Panc1 (cell line): Measurements from ENCODE around the gene MCAM. TPM values are rescaled to one million over a fixed set of nuclear protein-coding genes. Genes with fewer than 3 reads are reported as not detected.
A peak's percentile ranks its signal among the peaks of the same experiment; 100 is the strongest.

ENCODE experiments used
- ATAC-seq: fragments of 200-7000 bp; cut with Tn5 transposase; 2 replicates; pipeline ENCODE4 v1.9.1; 2020; ENCODE audit warnings: mild to moderate bottlenecking, moderate library complexity
- BruUV-seq: library from RNA; stranded (reverse); fragments of 400-500 nt; replicated peaks from 2 replicates; lab custom pipeline; 2021; lab: Mats Ljungman, UMichigan
- CTCF ChIA-PET: fragments of 300-600 bp; sonication (Branson Sonifier 250); formaldehyde crosslinking; loops from one replicate; lab custom pipeline; 2022; ENCODE audit warnings: antibody characterized with exemption; lab: Charles Lee
- POLR2A ChIA-PET: fragments of 300-600 bp; sonication (Branson Sonifier 250); formaldehyde crosslinking; loops from one replicate; lab custom pipeline; 2022; ENCODE audit warnings: antibody characterized with exemption; lab: Charles Lee
- DNase-seq: peaks from one replicate; pipeline ENCODE4 v3.0.0-alpha.2; 2010; ENCODE audit warnings: low read depth, low spot score
- H3K27ac ChIP-seq: 2 replicates; pipeline ENCODE4 v1.5.1; 2011; ENCODE audit warnings: mild to moderate bottlenecking, low read length, inconsistent platforms
- H3K27me3 ChIP-seq: fragments of 200-500 bp; sonication (Bioruptor generic); 2 replicates; pipeline ENCODE4 v1.6.0; 2014; ENCODE audit warnings: low read length, inconsistent platforms; ENCODE audit not compliant: control insufficient read depth, insufficient read depth
- H3K36me3 ChIP-seq: fragments of 200-500 bp; sonication (Bioruptor generic); 2 replicates; pipeline ENCODE4 v1.5.1; 2014; ENCODE audit warnings: inconsistent platforms, mild to moderate bottlenecking, low read length, moderate library complexity; ENCODE audit not compliant: control insufficient read depth, insufficient read depth
- H3K4me1 ChIP-seq: 2 replicates; pipeline ENCODE4 v1.5.1; 2011; ENCODE audit warnings: inconsistent platforms, mild to moderate bottlenecking, low read length, moderate library complexity; ENCODE audit not compliant: control insufficient read depth, insufficient read depth
- H3K4me3 ChIP-seq, 2 experiments: 2 replicates each; pipeline ENCODE4 v1.5.1; 2011 to 2012; ENCODE audit warnings: low read depth in 2 of 2, low read length in 2 of 2, mild to moderate bottlenecking in 2 of 2, inconsistent platforms in 1 of 2, moderate library complexity in 1 of 2
- H3K9me3 ChIP-seq: fragments of 200-500 bp; sonication (Bioruptor generic); 2 replicates; pipeline ENCODE4 v1.5.1; 2014; ENCODE audit warnings: low read depth, mild to moderate bottlenecking, inconsistent platforms, low read length, moderate library complexity; ENCODE audit not compliant: control insufficient read depth, insufficient read depth
- CTCF ChIP-seq: fragments of 450-650 bp; IDR thresholded peaks from 2 replicates; pipeline ENCODE4 v1.5.1; 2017; ENCODE audit warnings: mild to moderate bottlenecking
- POLR2AphosphoS5 ChIP-seq: IDR thresholded peaks from 2 replicates; pipeline ENCODE4 v1.6.1; 2012; ENCODE audit warnings: mild to moderate bottlenecking, low read depth, low read length, moderate library complexity
- REST ChIP-seq, 2 experiments: IDR thresholded peaks; 2 replicates each; pipeline ENCODE4 v1.6.1; 2011 to 2012; ENCODE audit warnings: low read depth in 2 of 2, control low read depth in 1 of 2, low read length in 1 of 2, mild to moderate bottlenecking in 1 of 2, moderate library complexity in 1 of 2; ENCODE audit not compliant: insufficient read depth in 1 of 2
- SIN3A ChIP-seq: IDR thresholded peaks from 2 replicates; pipeline ENCODE4 v1.6.1; 2012; ENCODE audit warnings: low read depth, mild to moderate bottlenecking, low read length, moderate library complexity, borderline replicate concordance; ENCODE audit not compliant: insufficient read depth
- TCF7L2 ChIP-seq: IDR thresholded peaks from 2 replicates; pipeline ENCODE4 v1.6.1; 2011; ENCODE audit warnings: mild to moderate bottlenecking, low read depth, low read length, inconsistent platforms
- in situ Hi-C: cut with HindIII; loops from 2 replicates; pipeline ENCODE4 v1.10.0; 2016; ENCODE audit warnings: low sequenced_read_pairs, low pct_unique_long_range_greater_than_20kb
- intact Hi-C: fragments of 100-400 bp; cut with micrococcal nuclease; formaldehyde crosslinking; loops from one replicate; pipeline ENCODE4 v1.10.0; 2022; ENCODE audit not compliant: unreplicated experiment
- total RNA-seq: library from RNA; stranded (reverse); gene quantifications from one replicate; pipeline ENCODE4 v1.2.1, GENCODE V29; 2021; ENCODE audit not compliant: unreplicated experiment

MCAM gene
- total RNA-seq, 1 experiment from 2014 or later: 27.2 TPM

- DNase-seq (no peak), ATAC-seq (peak; percentile 62)
- ChIA-PET CTCF (interaction anchor here (0.5 to 3.5 kb wide), 12 partner anchors 17 to 1036 kb away, joined by 3 to 43 read pairs (median 4); no protein-coding TSS in a partner anchor), POLR2A (no interaction called here)
- H3K36me3 ChIP-seq: no peaks in the 10 kb centered on the region
- TF ChIP-seq CTCF (peak; percentile 100), REST (IDR thresholded peaks at IDR 0.05; ENCODE audit: insufficient read depth in 1 of 2, low read depth in 2 of 2, low read length in 1 of 2) (no peak), SIN3A (0 out of 2 replicates have a peak, but pooled peaks have one; percentile 60), POLR2AphosphoS5 (no peak), TCF7L2 (no peak)
- H3K4me3 ChIP-seq: peak overlapping the region; percentile 36 to 48
- intact Hi-C loops: loop anchor here (2.0 to 5.0 kb wide), 2 partner anchors 33 to 135 kb away; no protein-coding TSS in a partner anchor
- no peaks in the 10 kb centered on the region for H3K9me3 ChIP-seq
- in situ Hi-C loops: no loop called here
- no TSS peak for BruUV-seq
- H3K4me1 ChIP-seq: peaks cover 39% of the 10 kb centered on the region
- H3K27me3 ChIP-seq: no peaks in the 10 kb centered on the region
- peak overlapping the region; percentile 24; the same call in 1 of the 2 replicates for H3K27ac ChIP-seq
These were observed 22.8 kb upstream of the MCAM start for GRCh38 chr11:119339589-119340334.

GRCh38 chr11:119338965-119339588 is 22.1 kb upstream of the MCAM start:
- no peaks in the 10 kb centered on the region for H3K27me3 ChIP-seq
- H3K27ac ChIP-seq: no peak overlapping the region
- ChIA-PET POLR2A (no interaction called here), CTCF (interaction anchor here (0.5 to 3.5 kb wide), 16 partner anchors 17 to 1169 kb away, joined by 3 to 43 read pairs (median 4); partner anchors contain the start of genes CBL and DPAGT1)
- H3K4me3 ChIP-seq: peak overlapping the region in 1 of 2 experiments; percentile 48; a peak in 1 of 4 replicates
- DNase-seq: no peak
- in situ Hi-C loops: no loop called here
- intact Hi-C loops: loop anchor here (2.0 to 5.0 kb wide), 2 partner anchors 33 to 136 kb away; no protein-coding TSS in a partner anchor
- H3K36me3 ChIP-seq: no peaks in the 10 kb centered on the region
- no peaks in the 10 kb centered on the region for H3K9me3 ChIP-seq
- peaks cover 40% of the 10 kb centered on the region for H3K4me1 ChIP-seq
- TF ChIP-seq TCF7L2: no peak
- BruUV-seq: no TSS peak
- no peak for ATAC-seq
